ENCODE measurements around the gene PAPPA2.

The PAPPA2 gene

DNA sequence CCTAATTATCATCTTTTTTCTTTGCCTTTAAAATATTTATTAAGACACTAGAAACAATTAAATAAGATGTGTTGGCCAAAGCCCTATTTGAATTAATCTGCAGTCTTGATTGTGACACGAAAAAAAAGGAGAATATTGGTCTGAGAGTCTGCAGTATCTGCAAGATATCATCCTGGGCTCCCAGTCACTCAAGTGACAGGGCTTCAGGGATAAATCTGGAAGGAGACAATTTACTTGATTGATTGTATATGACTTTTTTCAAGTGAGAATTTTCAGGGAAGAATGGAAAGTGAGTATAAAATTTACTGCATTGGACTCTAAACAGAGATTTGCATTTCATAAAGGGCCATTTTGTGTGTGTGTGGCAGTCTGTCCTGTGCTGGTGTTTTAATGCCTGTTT lies 233.7 kb downstream of the PAPPA2 start:
- no peaks in the 10 kb centered on the region for H3K36me3 ChIP-seq (ENCODE audit: control insufficient read depth, insufficient read depth, low read length)
- no peak overlapping the region for H3K4me3 ChIP-seq (ENCODE audit: low read depth, low read length)
- no peak overlapping the region for H3K9ac ChIP-seq
- TF ChIP-seq, protein P1, sequence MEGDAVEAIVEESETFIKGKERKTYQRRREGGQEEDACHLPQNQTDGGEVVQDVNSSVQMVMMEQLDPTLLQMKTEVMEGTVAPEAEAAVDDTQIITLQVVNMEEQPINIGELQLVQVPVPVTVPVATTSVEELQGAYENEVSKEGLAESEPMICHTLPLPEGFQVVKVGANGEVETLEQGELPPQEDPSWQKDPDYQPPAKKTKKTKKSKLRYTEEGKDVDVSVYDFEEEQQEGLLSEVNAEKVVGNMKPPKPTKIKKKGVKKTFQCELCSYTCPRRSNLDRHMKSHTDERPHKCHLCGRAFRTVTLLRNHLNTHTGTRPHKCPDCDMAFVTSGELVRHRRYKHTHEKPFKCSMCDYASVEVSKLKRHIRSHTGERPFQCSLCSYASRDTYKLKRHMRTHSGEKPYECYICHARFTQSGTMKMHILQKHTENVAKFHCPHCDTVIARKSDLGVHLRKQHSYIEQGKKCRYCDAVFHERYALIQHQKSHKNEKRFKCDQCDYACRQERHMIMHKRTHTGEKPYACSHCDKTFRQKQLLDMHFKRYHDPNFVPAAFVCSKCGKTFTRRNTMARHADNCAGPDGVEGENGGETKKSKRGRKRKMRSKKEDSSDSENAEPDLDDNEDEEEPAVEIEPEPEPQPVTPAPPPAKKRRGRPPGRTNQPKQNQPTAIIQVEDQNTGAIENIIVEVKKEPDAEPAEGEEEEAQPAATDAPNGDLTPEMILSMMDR (IDR thresholded peaks at IDR 0.05) = no peak
- no peak overlapping the region for H2AFZ ChIP-seq
- no peaks in the 10 kb centered on the region for H3K79me2 ChIP-seq
- H3K4me2 ChIP-seq (ENCODE audit: low read length) = no peak overlapping the region
- H3K27me3 ChIP-seq (ENCODE audit: control insufficient read depth, insufficient read depth, low read length) = no peaks in the 10 kb centered on the region
- peaks cover 4% of the 10 kb centered on the region for H3K4me1 ChIP-seq
- H3K9me3 ChIP-seq (ENCODE audit: control insufficient read depth, low read length) = no peaks in the 10 kb centered on the region
- no peak overlapping the region for H3K27ac ChIP-seq

DNA sequence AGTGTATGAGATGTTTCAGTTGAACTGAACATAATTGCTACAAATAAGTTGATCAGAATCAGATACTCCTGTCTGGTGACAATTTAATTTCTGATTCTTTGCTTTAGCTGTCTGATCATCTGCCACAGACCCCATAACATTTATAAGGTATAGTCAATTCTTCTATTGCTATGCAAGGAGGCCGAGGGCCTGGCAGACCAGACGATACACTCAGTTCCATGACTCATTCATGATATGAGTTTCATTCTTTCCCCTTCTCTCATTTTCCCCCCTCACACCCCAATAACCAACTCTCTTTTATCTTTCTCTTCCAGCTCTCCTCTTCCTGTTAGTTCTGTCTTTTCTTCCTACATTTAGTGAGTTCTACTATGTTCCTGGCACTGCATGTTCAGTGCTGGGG lies 236.8 kb downstream of the PAPPA2 start:
- Histone ChIP-seq H3K4me2 (ENCODE audit: low read length) (no peak overlapping the region), H3K4me3 (ENCODE audit: low read depth, low read length) (no peak overlapping the region), H2AFZ (no peak overlapping the region), H3K9me3 (ENCODE audit: control insufficient read depth, low read length) (no peaks in the 10 kb centered on the region), H3K79me2 (no peaks in the 10 kb centered on the region), H3K27me3 (ENCODE audit: control insufficient read depth, insufficient read depth, low read length) (no peaks in the 10 kb centered on the region), H3K9ac (no peak overlapping the region), H3K36me3 (ENCODE audit: control insufficient read depth, insufficient read depth, low read length) (no peaks in the 10 kb centered on the region), H3K27ac (no peak overlapping the region), H3K4me1 (no peaks in the 10 kb centered on the region)
- TF ChIP-seq, protein P1 (IDR thresholded peaks at IDR 0.05) = no peak

DNA sequence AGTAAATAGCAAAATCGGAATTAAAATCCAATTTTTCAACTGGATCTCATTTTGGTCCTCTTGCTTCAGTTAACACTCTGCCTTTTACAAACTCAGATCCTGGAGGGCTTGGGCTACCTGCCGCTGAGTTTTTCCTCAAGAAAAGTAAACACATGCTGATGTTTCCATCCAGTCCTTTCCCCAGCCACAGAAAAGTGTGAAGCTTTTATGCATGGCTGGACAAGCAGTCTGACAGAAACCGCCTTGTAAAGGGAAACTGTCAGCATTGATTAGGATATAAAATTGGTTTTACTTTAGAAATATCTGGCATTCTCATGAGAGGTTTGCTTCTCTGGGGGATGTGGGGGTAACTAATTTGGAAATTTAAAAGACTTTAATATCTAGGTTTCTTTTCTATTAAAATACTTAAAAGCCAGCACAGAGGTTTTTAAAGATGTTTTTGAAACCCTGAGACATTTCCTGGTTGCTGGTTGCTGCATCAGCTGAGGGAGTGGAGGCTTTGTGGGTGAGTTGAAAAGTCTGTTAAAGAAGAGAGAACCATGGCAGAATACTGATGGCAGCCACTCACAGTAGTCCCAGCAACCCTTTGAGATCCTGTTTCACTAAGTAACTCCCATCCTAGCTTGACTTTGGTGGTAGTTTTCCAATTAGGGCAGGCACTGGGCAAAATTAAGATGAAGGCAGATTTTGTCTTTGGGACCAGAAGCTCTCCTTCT lies 238.3 kb downstream of the PAPPA2 start:
- H3K9me3 ChIP-seq (ENCODE audit: control insufficient read depth, low read length) = no peaks in the 10 kb centered on the region
- TF ChIP-seq, protein P1 (IDR thresholded peaks at IDR 0.05) = no peak
- H3K27me3 ChIP-seq (ENCODE audit: control insufficient read depth, insufficient read depth, low read length) = no peaks in the 10 kb centered on the region
- H3K4me2 ChIP-seq (ENCODE audit: low read length) = no peak overlapping the region
- no peaks in the 10 kb centered on the region for H3K4me1 ChIP-seq
- H2AFZ ChIP-seq = no peak overlapping the region
- H3K79me2 ChIP-seq = no peaks in the 10 kb centered on the region
- H3K27ac ChIP-seq = no peak overlapping the region
- no peaks in the 10 kb centered on the region for H3K36me3 ChIP-seq (ENCODE audit: control insufficient read depth, insufficient read depth, low read length)
- H3K4me3 ChIP-seq (ENCODE audit: low read depth, low read length) = no peak overlapping the region
- no peak overlapping the region for H3K9ac ChIP-seq

DNA sequence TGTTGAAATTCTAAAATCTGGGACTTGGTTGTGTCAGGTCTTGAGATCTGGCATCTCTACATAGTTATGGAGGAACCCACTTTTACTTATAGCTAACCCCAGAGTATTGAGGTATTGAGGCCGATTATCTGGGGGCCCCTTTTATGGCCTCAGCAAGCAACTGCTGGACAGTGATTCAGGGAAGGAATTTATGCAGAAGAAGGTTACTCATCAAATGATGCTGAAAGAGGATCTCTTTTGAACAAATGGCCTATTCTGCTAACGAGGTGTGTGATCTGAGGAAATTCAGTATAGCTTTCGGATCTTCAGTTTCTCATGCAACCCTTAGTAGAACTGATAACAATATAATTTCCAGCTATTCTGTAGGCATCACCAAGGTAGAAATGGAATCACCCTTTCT lies 239.9 kb downstream of the PAPPA2 start:
- Histone ChIP-seq H3K27ac (no peak overlapping the region), H3K9me3 (ENCODE audit: control insufficient read depth, low read length) (no peaks in the 10 kb centered on the region), H2AFZ (no peak overlapping the region), H3K4me1 (no peaks in the 10 kb centered on the region), H3K4me2 (ENCODE audit: low read length) (no peak overlapping the region), H3K4me3 (ENCODE audit: low read depth, low read length) (no peak overlapping the region), H3K27me3 (ENCODE audit: control insufficient read depth, insufficient read depth, low read length) (no peaks in the 10 kb centered on the region), H3K9ac (no peak overlapping the region), H3K36me3 (ENCODE audit: control insufficient read depth, insufficient read depth, low read length) (no peaks in the 10 kb centered on the region), H3K79me2 (no peaks in the 10 kb centered on the region)
- TF ChIP-seq, protein P1 (IDR thresholded peaks at IDR 0.05) = no peak

DNA sequence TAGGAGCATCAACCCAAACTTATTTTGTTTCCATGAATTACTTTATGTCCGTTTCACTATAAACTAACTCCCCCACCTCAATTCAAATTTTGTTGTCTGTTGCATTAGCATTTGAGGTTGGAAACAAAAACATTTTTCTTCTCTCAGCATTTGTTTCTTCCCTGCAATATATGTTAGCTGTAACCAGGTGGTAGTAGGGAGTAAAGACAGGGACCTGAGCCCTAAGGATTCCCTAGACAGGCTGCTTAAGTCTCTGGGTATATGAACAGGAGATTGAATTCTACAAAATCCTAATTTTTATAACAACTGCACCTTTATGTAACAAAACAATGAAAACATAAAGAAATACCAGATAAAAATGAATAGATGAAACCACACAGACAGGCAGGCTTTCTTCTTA lies 242.6 kb downstream of the PAPPA2 start:
- Histone ChIP-seq H3K27ac (no peak overlapping the region), H2AFZ (no peak overlapping the region), H3K79me2 (no peaks in the 10 kb centered on the region), H3K4me2 (ENCODE audit: low read length) (no peak overlapping the region), H3K27me3 (ENCODE audit: control insufficient read depth, insufficient read depth, low read length) (no peaks in the 10 kb centered on the region), H3K4me3 (ENCODE audit: low read depth, low read length) (no peak overlapping the region), H3K9ac (no peak overlapping the region), H3K9me3 (ENCODE audit: control insufficient read depth, low read length) (no peaks in the 10 kb centered on the region), H3K36me3 (ENCODE audit: control insufficient read depth, insufficient read depth, low read length) (no peaks in the 10 kb centered on the region), H3K4me1 (no peaks in the 10 kb centered on the region)
- TF ChIP-seq, protein P1 (IDR thresholded peaks at IDR 0.05) = no peak
